ENCODE results near the gene FTH1.

The FTH1 gene

GRCh38 chr11:61947486-61948210, 19.8 kb downstream of the FTH1 start:
- DNase-seq = peak; percentile 52

- DNase-seq = no peak
Measured at GRCh38 chr11:61946894-61947293, 20.5 kb downstream of the FTH1 start.

- no peak for DNase-seq
Measured at GRCh38 chr11:61945191-61945590, 22.2 kb downstream of the FTH1 start.

GRCh38 chr11:61940466-61940865, 27.0 kb downstream of the FTH1 start:
- DNase-seq = no peak

- DNase-seq = no peak
Measured at GRCh38 chr11:61935861-61936260, 31.6 kb downstream of the FTH1 start.

GRCh38 chr11:61930933-61931332, 36.5 kb downstream of the FTH1 start:
- DNase-seq = no peak

GRCh38 chr11:61928606-61929005, 38.8 kb downstream of the FTH1 start:
- no peak for DNase-seq

- no peak for DNase-seq
Measured at GRCh38 chr11:61927501-61927900, 39.9 kb downstream of the FTH1 start.

GRCh38 chr11:61926235-61926634, 41.2 kb downstream of the FTH1 start:
- DNase-seq = no peak

- no peak for DNase-seq
Measured at GRCh38 chr11:61925736-61926135, 41.7 kb downstream of the FTH1 start.

- no peak for DNase-seq
Measured at GRCh38 chr11:61924064-61924455, 43.4 kb downstream of the FTH1 start.

- no peak for DNase-seq
Measured at GRCh38 chr11:61923166-61924063, 44.0 kb downstream of the FTH1 start.

- no peak for DNase-seq
Measured at GRCh38 chr11:61922539-61922938, 44.9 kb downstream of the FTH1 start.

- no peak for DNase-seq
Measured at GRCh38 chr11:61921446-61921845, 46.0 kb downstream of the FTH1 start.

- no peak for DNase-seq
Measured at GRCh38 chr11:61919705-61920631, 47.5 kb downstream of the FTH1 start.

- no peak for DNase-seq
Measured at GRCh38 chr11:61918938-61919704, 48.3 kb downstream of the FTH1 start.

GRCh38 chr11:61918251-61918937, 49.0 kb downstream of the FTH1 start:
- no peak for DNase-seq

GRCh38 chr11:61917334-61918109, 49.9 kb downstream of the FTH1 start, which contains the start of gene RAB3IL1:
RAB3IL1 (minus strand) TSS chr11:61917566; CDS start chr11:61917367, 199 bp downstream.
- peak; percentile 16 for DNase-seq

- no peak for DNase-seq
Measured at GRCh38 chr11:61916737-61917333, 50.6 kb downstream of the FTH1 start.

GRCh38 chr11:61914471-61915171, 52.8 kb downstream of the FTH1 start:
- DNase-seq = no peak
